ENCODE measurements around the gene OTOS. TPM values are rescaled to one million over a fixed set of nuclear protein-coding genes. Genes with fewer than 3 reads are reported as not detected.

Gene OTOS
- total RNA-seq, 1 experiment from 2014 or later = not detected

DNA sequence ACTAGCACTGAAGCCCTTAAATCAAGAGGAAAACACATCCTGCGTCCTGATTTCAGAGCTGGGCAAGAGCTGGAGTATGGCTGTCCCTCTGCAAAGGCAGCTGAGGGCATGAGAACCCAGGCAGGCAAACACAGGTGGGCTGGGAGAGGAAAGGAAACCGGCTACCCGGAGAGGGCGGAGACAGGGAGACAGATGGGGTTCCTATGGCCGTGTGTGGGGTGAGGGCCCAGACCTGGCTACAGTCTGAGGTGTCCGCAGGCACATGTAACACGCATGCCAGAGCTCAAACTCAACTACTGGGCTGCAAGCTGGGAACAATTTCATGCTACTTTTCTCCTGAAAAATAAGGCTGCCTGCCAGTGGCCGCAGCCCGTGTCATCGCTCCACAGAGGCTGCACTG, 7.1 kb downstream of the OTOS start:
- peaks cover 5% of the 10 kb centered on the region for H3K4me1 ChIP-seq (ENCODE audit: insufficient read depth, low read length, poor library complexity, severe bottlenecking)
- H3K4me3 ChIP-seq (ENCODE audit: low read depth, low read length, poor library complexity, severe bottlenecking) = no peak overlapping the region
- TF ChIP-seq EZH2 (IDR thresholded peaks at IDR 0.05; ENCODE audit: borderline replicate concordance, low read depth, low read length, poor library complexity, severe bottlenecking) = no peak
- TF ChIP-seq, protein P1, sequence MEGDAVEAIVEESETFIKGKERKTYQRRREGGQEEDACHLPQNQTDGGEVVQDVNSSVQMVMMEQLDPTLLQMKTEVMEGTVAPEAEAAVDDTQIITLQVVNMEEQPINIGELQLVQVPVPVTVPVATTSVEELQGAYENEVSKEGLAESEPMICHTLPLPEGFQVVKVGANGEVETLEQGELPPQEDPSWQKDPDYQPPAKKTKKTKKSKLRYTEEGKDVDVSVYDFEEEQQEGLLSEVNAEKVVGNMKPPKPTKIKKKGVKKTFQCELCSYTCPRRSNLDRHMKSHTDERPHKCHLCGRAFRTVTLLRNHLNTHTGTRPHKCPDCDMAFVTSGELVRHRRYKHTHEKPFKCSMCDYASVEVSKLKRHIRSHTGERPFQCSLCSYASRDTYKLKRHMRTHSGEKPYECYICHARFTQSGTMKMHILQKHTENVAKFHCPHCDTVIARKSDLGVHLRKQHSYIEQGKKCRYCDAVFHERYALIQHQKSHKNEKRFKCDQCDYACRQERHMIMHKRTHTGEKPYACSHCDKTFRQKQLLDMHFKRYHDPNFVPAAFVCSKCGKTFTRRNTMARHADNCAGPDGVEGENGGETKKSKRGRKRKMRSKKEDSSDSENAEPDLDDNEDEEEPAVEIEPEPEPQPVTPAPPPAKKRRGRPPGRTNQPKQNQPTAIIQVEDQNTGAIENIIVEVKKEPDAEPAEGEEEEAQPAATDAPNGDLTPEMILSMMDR (conservative IDR thresholded peaks at IDR 0.05; ENCODE audit: low read depth, low read length) = no peak
- H3K36me3 ChIP-seq (ENCODE audit: insufficient read depth, low read length, poor library complexity, severe bottlenecking) = peaks cover 25% of the 10 kb centered on the region
- no peaks in the 10 kb centered on the region for H3K9me3 ChIP-seq (ENCODE audit: low read depth, low read length, poor library complexity, severe bottlenecking)
- POLR2A ChIA-PET (ENCODE audit: low non-redundant PET) = no interaction called here
- intact Hi-C loops (cut with micrococcal nuclease; ENCODE audit: unreplicated experiment) = no loop called here
- no peak overlapping the region for H3K27ac ChIP-seq (ENCODE audit: low read depth, low read length, poor library complexity, severe bottlenecking)
- no peak for DNase-seq (ENCODE audit: low spot score)
- no peaks in the 10 kb centered on the region for H3K27me3 ChIP-seq (replicated peaks; ENCODE audit: insufficient read depth, low read depth, low read length, poor library complexity)
- BruUV-seq (replicated peaks) = no TSS peak
- CTCF ChIA-PET = no interaction called here

DNA sequence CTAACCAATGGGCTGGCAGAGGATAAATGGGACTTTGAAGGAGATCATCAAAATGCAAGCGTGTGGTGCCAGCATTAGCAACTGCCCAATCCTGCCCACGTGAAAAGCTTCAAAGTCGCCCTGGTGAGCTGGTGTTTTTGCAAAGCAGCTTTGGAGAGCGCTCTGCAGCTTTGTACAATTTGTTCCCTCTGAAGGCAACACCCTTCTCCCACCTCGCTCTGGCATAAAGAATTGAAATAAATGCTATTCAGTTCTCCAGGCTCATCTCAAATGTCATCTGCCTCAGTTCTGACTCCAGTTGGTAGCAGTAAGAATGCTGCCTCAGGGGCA, 7.8 kb downstream of the OTOS start:
- BruUV-seq (replicated peaks) = no TSS peak
- no peak overlapping the region for H3K27ac ChIP-seq (ENCODE audit: low read depth, low read length, poor library complexity, severe bottlenecking)
- H3K4me3 ChIP-seq (ENCODE audit: low read depth, low read length, poor library complexity, severe bottlenecking) = no peak overlapping the region
- peaks cover 5% of the 10 kb centered on the region for H3K4me1 ChIP-seq (ENCODE audit: insufficient read depth, low read length, poor library complexity, severe bottlenecking)
- CTCF ChIA-PET = no interaction called here
- DNase-seq (ENCODE audit: low spot score) = no peak
- intact Hi-C loops (cut with micrococcal nuclease; ENCODE audit: unreplicated experiment) = no loop called here
- no peaks in the 10 kb centered on the region for H3K9me3 ChIP-seq (ENCODE audit: low read depth, low read length, poor library complexity, severe bottlenecking)
- peaks cover 26% of the 10 kb centered on the region for H3K36me3 ChIP-seq (ENCODE audit: insufficient read depth, low read length, poor library complexity, severe bottlenecking)
- TF ChIP-seq, protein P1 (conservative IDR thresholded peaks at IDR 0.05; ENCODE audit: low read depth, low read length) = no peak
- TF ChIP-seq EZH2 (IDR thresholded peaks at IDR 0.05; ENCODE audit: borderline replicate concordance, low read depth, low read length, poor library complexity, severe bottlenecking) = no peak
- no peaks in the 10 kb centered on the region for H3K27me3 ChIP-seq (replicated peaks; ENCODE audit: insufficient read depth, low read depth, low read length, poor library complexity)
- POLR2A ChIA-PET (ENCODE audit: low non-redundant PET) = no interaction called here

DNA sequence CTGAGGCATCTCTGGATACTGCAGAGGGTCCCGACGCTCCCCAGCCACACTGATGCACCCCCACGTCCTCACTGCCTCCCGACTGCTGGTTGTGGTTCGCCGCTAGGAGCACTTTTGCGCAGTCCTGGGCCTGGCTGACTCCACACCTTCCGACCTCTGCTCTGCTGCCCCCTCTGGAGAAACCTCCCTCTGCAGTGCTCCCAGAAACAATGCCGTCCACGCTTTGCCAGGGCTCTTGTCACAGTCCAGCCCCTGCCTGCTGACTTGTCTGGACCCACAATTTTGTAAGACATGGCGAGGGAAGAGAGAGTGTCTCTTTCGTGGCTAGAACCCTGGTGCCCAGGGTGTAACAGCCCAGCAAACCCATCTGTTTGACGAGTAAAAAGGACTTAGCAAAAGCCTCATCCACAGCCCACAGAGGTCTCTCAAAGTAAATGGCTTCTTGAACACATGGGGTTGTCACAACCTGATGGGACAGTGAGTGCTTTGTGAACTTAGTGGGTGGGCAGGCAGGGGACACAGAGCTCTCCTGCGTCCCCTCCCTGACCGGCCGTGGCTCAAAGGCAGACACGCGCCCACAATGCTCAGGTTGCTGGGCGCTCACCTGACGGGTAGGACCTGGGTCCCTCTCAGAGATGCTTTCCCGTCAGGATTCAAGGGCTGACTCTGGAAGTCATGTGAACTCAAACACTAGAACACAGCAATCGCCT, 8.4 kb downstream of the OTOS start:
- Histone ChIP-seq H3K27ac (ENCODE audit: low read depth, low read length, poor library complexity, severe bottlenecking) (no peak overlapping the region), H3K9me3 (ENCODE audit: low read depth, low read length, poor library complexity, severe bottlenecking) (no peaks in the 10 kb centered on the region), H3K4me3 (ENCODE audit: low read depth, low read length, poor library complexity, severe bottlenecking) (no peak overlapping the region), H3K36me3 (ENCODE audit: insufficient read depth, low read length, poor library complexity, severe bottlenecking) (peaks cover 30% of the 10 kb centered on the region), H3K27me3 (replicated peaks; ENCODE audit: insufficient read depth, low read depth, low read length, poor library complexity) (no peaks in the 10 kb centered on the region), H3K4me1 (ENCODE audit: insufficient read depth, low read length, poor library complexity, severe bottlenecking) (peaks cover 5% of the 10 kb centered on the region)
- POLR2A ChIA-PET (ENCODE audit: low non-redundant PET) = no interaction called here
- DNase-seq (ENCODE audit: low spot score) = no peak
- BruUV-seq (replicated peaks) = no TSS peak
- intact Hi-C loops (cut with micrococcal nuclease; ENCODE audit: unreplicated experiment) = no loop called here
- TF ChIP-seq, protein P1 (conservative IDR thresholded peaks at IDR 0.05; ENCODE audit: low read depth, low read length) = no peak
- TF ChIP-seq EZH2 (IDR thresholded peaks at IDR 0.05; ENCODE audit: borderline replicate concordance, low read depth, low read length, poor library complexity, severe bottlenecking) = no peak
- CTCF ChIA-PET = no interaction called here

Measured in A673 (cell line).